Activated CD4-positive, alpha-beta T cell treated with anti-CD3 and anti-CD28 coated beads for 4 hours (primary cell): Measurements from ENCODE around the gene IDUA.
"Not testable (repeated sequence)": the region's sequence is repeated elsewhere in the genome, so short reads cannot be mapped to it uniquely, and the experiment has no call there.

Experiments
- DNase-seq, 2 donors: peaks; one replicate each; pipeline ENCODE4 v3.0.0-alpha.2; 2020

IDUA gene

DNA sequence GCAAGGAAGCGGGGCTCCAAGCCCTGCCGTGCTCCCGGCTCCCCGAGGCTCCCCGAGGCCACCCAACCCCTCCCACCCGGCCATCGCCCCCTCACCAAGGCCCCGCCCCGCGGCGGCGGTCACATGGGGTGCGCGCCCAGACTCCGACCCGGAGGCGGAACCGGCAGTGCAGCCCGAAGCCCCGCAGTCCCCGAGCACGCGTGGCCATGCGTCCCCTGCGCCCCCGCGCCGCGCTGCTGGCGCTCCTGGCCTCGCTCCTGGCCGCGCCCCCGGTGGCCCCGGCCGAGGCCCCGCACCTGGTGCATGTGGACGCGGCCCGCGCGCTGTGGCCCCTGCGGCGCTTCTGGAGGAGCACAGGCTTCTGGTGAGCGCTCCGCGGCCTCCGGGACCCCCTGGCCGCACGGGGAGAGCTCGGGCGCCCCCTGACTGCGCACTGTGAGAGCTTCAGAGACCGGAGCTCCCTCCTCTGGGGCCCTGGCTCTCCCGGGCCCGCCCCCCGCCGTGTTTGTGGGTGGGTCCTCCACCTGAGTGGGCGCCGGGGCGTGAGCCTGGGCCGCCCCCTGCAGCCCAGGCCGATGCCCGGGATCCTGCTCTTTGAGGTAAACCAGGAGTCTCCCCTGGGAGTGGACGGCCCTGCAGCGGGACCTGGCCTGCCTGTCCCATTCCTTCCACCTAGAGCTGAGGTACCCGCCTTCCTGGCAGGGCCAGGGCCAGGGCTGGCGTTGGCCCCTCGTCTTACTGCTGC, at the start of gene IDUA:
Gene IDUA, plus strand, starts transcription at position 166 of the 745 bp plus-strand sequence. Its CDS starts 41 bp downstream, at position 207.
- DNase-seq = peak; percentile 86 to 88

DNA sequence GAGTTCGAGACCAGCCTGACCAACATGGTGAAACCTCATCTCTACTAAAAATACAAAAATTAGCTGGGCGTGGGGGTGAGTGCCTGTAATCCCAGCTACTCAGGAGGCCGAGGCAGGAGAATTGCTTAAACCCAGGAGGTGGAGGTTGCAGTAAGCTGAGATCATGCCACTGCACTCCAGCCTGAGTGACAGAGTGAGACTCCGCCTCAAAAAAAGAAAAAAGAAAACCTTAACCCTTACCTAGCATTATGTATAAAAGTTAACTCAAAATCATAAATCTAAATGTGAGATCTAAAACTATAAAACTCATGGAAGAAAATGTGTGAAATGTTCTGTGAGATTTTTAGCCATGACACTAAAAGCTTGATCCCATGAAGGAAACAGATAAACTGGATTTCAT, 47.3 kb upstream of the IDUA start:
- DNase-seq = not testable (repeated sequence)

DNA sequence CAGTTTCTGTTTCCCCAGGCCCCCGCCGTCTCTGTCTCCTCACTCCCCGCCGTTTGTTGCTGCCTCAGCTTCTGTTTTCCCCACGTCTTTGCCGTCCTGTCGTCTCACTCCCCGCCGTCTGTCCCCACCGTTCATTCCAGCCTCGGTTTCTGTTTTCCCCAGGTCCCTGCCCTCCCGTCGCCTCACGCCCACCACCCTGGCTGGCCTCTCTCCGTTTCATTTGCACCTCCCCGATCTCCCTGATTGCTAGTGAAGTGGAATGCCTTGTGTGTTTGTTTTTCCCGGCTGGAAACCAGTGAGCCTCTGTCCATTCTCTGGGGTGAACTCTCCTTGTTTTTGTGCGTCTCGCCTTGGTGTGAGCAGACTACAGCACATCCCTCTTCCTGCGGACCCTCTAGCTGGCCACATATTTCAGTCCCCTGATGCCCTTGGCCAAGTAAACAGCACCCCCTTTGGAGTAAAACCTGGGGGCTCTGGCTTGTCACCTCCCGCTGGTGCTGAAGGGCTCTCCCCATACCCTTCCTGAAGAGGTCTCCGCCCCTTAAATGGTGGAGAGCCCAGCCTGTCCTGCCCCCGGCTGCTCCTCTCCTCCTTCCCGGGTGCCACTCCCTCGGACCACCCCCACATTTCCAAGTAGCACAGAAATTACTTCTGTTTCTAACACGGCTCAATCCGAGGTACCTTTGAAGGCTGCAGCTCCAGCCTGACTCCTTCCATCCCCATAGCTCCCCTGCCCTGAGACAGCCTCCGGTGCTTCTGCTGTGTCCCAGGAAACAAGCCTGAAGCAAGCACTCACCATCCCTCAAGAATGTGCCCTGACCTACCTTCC, 41.4 kb upstream of the IDUA start:
- no peak for DNase-seq

DNA sequence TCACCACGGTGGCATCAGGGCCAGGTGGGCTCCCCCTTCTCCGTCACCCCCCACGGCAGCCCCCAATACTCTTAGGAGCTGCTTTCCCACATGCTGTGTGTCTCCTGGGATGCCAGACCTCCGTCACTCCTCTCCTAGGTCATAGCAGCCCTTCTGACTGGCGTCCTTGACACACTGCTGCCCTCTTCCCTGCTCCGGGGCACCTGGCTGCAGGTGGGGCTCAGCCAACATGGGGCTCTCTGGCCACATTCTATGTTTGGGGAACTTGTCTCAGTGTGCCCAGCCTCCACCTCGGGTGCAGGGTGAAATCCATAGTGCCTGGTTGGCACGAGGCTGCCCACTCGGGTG, 40.8 kb upstream of the IDUA start:
- DNase-seq = no peak

DNA sequence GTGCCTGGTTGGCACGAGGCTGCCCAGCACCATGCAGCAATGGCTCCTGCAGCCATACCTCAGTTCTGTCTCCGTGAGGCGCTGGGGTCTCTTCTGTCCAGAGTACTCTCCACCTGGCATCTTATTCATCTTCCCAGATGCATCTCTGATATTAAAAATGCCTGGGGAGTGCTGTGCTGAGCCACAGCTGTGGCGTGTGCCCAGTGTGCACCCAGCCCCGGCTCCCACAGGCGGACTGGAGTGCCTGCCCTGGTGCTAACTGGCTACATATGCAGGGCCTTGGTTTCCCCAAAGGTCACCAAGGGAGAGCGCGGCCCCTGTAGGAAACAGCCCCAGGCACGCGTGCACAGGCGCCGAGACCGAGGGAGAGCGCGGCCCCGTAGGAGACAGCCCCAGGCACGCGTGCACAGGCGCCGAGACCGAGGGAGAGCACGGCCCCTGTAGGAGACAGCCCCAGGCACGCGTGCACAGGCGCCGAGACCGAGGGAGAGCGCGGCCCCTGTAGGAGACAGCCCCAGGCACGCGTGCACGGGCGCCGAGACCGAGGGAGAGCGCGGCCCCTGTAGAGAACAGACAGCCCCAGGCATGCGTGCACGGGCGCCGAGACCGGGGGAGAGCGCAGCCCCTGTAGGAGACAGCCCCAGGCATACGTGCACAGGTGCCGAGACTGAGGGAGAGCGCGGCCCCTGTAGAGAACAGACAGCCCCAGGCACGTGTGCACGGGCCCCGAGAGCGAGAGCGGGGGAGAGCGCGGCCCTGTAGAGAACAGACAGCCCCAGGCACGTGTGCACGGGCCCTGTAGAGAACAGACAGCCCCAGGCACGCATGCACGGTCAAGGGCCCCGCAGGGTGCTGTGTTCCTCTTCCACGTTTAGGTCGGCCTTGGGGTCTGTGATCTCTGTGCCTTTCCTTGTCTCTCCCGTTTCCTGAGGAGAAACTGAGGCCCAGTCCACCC, 40.0 kb upstream of the IDUA start:
- no peak for DNase-seq

DNA sequence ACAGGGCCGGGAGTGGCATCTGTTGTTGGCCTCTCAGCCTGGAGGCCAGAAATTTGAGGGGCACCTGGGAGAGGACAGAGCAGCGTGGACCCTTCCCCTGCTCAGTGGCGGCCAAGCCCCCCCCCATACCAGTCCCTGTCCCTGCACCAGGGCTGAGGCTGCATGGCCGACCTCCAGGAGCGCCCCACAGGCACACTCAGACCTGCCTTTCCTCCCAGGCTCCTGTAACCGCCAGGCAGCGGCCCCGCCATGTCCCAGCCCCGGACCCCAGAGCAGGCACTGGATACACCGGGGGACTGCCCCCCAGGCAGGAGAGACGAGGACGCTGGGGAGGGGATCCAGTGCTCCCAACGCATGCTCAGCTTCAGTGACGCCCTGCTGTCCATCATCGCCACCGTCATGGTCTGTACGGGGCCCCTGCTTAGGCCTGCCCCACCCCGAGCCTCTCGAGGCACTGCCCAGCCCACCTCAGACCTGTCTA, 39.3 kb upstream of the IDUA start:
- no peak for DNase-seq

DNA sequence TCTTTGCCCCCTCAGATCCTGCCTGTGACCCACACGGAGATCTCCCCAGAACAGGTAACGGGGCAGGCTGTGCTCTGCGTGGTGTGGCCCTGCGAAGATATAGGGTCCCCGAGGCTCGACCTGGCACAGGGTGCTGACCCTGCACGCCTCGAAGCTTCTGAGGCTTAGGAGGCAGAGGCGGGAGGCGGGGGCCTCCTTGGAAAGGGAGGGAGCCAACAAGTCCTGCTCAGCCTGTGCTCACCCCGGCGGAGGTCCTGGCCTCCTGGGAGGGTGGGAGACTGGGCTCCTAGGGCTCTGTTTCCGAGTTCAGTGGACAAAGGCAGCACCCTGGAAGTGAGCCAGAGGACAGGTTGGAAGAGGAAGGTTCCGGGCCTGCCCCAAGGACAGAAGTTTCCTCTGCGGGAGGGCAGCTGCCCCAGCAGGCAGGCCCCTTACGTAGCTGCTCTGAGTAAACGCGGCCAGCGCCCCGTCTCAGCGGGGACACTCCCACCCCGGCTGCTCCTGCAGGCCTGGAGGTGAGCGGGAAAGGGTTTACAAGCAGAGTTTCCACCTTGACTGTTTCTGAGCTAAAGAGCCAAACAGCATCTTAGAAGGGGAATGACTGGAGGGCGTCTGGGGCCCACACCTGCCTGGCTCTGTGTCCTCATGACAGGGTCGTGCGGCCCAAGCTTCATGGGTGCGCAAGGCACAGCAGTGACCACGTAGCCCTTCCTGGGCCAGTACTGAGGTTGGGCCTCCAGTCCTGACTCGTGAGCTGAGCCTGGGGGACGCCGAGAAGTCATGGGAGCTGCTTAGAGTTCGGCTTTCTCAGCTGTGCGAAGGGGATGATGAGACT, 38.5 kb upstream of the IDUA start:
- no peak for DNase-seq

DNA sequence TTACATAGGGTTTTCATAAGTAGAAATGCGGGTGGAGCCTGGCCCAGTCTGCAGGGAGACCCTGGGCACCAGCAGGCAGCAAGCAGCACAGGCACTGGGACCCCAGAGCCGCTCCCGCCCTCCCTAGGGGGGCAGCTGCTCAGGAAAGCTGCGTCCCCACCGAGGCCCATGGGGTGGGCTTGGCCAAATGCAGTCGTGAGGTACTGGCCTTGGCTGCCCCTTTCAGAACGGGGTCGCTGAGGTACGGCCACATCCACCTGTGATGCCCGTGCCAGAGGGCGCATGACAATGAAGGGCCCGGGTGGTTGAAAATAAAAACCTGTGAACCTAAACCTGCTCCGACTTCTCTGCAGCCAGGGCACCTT, 37.9 kb upstream of the IDUA start:
- no peak for DNase-seq

DNA sequence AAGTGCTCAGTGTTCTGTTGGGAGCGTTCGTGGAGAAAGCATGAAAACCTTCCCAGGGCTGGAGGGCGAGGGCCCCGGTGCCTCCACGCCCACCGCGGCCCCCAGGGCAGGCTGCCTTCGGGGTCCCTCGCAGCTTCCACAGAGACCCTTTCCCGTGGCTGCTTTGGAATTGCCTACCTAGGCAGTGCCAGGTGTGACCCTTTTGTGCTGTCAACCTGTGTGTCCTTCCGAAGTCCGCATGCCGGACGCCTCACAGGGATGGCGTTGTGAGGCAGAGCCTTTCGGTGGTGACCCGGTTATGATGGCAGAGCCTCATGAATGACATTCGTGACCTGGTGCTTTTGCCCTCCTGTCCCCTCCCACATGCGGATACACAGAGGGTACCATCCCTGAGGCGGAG, 37.2 kb upstream of the IDUA start:
- DNase-seq = no peak

DNA sequence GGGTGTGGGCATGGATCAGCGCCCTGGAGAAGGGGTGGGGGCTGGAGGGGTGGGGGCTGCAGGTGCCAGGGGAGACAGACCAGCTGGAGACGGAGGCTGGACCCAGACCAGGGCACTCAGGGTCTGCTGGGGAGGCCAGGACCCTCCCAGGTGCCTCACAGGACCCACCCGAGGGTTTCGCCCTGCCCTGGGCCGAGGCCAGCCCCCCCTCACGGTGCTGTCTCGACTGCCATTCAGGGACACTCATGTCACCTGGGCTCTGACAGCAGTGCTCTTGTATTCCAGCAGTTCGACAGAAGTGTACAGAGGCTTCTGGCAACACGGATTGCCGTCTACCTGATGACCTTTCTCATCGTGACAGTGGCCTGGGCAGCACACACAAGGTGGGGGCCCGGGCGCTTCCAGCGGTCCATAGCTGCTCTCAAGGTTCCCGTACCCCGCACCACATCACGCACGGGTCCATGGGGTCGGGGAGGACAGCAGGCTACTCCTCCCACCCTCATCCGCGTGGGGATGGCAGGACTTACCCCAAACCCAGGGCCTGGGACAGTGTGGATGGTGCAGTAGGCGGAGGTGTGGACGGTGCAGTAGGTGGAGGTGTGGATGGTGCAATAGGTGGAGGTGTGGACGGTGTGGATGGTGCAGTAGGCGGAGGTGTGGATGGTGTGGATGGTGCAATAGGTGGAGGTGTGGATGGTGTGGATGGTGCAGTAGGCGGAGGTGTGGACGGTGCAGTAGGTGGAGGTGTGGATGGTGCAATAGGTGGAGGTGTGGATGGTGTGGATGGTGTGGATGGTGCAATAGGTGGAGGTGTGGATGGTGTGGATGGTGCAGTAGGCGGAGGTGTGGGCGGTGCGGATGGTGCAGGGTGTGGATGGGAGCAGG, 36.5 kb upstream of the IDUA start:
- no peak for DNase-seq

DNA sequence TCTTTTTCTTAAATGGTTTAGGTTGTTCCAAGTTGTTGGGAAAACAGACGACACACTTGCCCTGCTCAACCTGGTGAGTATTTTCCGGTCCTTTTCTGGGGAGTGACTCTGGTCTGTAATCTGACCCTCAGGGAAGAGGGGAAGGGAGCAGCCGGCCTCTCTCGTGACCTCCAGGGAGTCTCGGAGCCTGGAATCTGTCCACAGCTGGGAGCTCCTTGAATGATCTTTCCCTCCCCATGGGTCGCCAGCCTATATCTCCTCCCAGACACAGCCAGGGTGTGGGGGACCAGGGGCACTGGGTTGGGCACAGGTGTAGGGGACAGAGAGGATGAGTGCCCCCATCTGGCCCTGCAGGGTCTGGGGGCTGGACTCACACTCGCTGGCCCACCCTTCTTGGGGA, 35.7 kb upstream of the IDUA start:
- no peak for DNase-seq

DNA sequence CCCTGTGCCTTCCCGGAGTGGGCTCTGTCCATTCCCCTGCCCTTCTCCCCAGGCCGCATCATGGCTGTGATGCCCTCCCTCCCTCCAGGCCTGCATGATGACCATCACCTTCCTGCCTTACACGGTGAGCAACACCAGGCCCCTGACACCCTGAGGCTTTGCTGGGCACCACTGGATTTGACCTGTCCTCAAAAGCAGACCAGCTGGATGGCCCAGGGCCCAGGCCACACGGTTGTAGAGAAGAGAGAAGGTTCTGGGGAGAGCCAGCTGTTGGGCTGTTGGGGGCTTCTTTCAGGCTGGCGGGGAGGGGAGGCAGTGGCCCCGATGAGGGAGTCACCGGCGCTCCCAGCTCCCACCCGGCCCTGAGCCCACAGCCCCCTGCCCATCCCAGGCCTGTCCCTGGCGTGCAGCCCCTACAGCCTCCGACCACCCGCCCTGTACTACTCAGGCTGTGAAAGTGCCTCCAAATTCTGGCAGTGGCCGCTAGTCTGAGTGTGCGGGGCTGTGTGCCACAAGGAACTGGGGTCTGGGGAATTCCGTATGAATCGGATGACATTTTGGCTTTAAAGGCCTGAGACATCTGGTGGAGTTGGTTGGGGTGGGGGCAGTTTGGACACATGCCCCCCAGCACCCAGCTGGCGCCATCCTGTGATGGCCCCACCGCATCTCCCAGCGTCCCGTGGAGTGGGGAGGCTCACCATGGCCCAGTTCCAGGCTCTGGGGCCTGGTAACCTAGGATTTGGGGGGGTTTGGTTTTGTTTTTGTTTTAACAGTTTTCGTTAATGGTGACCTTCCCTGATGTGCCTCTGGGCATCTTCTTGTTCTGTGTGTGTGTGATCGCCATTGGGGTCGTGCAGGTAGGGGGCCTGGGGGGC, 35.0 kb upstream of the IDUA start:
- DNase-seq = no peak

DNA sequence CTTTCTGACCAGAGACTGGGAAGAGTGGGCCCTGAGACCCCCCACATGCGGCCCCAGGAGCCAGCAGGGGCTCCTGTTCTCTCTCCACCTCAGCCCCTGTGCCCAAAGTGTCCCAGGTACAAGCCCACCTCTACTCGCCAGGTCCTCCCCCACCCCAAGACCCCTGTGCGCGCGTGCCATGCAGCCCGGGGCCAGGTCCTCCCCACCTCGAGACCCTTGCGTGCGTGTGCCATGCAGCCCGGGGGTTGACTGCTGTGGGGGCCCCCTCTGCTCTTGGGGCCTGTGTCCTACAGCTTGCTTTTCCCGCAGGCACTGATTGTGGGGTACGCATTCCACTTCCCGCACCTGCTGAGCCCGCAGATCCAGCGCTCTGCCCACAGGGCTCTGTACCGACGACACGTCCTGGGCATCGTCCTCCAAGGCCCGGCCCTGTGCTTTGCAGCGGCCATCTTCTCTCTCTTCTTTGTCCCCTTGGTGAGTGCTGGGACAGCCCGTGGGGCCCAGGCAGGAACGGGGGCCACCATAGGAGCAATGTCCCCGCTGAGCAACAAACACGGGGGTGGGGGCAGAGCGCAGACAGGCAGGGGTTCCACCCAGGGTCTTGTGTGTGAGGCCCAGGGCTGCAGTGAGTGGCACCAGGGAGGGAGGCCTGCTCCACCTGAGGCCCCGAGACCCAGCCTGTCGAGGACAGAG, 33.8 kb upstream of the IDUA start:
- no peak for DNase-seq

DNA sequence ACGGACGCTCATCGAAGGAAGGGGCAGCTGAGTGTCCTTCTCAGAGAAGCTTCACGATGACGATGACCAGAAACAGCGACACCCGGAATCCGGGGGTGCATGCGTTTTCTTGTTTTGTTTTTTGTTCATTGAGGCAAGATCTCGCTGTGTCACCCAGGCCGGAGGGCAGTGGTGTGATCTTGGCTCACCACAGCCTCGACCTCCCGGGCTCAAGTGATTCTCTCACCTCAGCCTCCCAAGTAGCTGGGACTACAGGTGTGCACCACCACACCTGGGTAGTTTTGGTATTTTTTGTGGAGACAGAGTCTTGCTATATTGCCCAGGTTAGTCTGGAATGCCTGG, 33.3 kb upstream of the IDUA start:
- no peak for DNase-seq

DNA sequence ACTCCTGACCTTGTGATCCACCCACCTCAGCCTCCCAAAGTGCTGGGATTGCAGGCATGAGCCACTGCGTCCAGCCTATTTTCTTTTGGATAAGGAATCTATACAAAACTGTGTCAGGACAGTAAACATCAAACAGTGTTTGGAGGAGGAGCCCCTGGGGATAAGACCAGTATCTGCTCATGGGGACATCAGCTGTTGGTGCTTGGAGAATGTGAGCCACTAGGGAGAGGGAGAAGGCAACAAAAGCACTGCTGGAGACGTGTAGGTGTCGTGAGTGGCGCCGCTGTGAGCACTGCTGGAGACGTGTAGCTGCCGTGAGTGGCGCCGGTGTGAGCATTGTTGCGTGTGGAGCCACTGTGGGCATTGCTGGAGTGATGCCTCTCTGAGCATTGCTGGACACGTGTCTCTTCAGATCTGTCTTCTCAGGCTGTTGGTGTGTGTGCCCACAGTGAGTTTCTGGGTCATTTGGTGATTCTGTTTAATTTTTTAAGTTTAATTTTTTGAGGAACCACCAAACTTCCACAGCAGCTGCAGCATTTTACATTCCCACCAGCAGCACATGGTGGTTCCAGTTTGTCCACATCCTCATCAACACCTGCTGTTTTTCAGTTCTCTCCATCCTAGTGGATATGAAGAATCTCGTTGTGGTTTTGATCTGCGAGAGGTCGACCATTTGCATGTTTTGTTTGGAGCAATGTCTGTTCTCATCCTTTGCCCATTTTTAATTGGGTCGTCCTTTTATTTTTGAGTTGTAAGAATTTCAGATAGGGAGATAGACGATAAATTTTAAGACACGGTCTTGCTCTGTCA, 32.4 kb upstream of the IDUA start:
- no peak for DNase-seq

DNA sequence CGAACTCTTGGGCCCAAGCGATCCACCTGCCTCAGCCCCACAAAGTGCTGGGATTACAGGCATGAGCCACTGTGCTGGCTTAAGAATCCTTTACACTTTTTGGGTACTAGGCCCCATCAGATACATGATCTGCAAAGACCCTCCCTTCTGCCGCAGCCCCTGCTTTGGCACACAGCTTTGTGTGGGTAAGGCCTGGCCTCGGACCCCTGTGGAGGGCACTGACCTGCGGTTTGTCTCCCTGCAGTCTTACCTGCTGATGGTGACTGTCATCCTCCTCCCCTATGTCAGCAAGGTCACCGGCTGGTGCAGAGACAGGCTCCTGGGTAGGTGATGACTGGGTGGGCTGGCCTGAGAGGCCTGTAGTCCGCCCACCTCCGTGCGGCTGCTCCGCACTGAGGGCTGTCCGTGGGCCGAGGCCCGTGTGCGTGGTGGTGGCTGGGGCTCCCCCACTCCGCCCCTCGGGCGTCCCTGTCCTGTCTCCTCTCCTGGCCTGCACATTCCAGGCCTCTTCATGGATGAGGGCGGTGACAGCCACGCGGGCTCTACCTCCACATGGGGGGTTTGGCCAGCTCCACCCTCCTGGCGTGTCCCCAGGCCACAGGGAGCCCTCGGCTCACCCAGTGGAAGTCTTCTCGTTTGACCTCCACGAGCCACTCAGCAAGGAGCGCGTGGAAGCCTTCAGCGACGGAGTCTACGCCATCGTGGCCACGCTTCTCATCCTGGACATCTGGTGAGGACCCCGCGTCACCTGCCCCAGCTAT, 31.5 kb upstream of the IDUA start:
- DNase-seq = no peak

DNA sequence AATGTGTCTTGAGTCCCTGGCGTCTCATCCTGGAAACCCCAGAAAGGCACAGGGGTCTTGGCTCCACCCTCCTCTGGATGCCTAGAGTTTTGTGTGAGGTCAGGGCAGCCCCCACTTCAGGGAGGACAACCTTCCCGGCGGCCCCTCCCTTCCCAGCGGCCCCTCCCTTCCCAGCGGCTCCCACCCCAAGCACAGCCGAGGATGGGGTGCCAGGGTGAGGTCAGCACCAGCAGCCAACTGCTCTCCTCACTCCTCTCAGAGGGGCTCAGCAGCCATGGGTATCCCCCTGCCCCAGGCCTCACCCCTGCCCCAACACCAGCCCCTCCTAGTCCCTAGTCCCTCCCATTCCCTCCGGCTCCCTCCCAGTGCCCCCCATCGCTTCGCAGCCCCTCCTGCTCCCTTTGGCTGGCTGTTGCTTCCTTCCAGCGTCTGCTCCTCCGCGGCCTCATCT, 30.9 kb upstream of the IDUA start:
- no peak for DNase-seq
